Stromal cell of bone marrow (primary cell): ENCODE data around the gene OR1D5.
"Not testable (repeated sequence)": the region's sequence is repeated elsewhere in the genome, so short reads cannot be mapped to it uniquely, and the experiment has no call there.

Experiments used
- DNase-seq: peaks from one replicate; pipeline ENCODE4 v3.0.0-alpha.2; 2012; ENCODE audit warnings: low read depth

The OR1D5 gene

GRCh38 chr17:3032258-3033247 lies 30.9 kb downstream of the OR1D5 start:
- no peak for DNase-seq

GRCh38 chr17:3030852-3031470 lies 32.4 kb downstream of the OR1D5 start:
- DNase-seq, result not testable (repeated sequence)

- DNase-seq, result peak; percentile 48
Measured at GRCh38 chr17:3030096-3030495, 33.3 kb downstream of the OR1D5 start.

GRCh38 chr17:3029213-3029913 lies 34.0 kb downstream of the OR1D5 start:
- DNase-seq, result no peak

- no peak for DNase-seq
Measured at GRCh38 chr17:3027786-3028532, 35.4 kb downstream of the OR1D5 start.

- DNase-seq, result no peak
Measured at GRCh38 chr17:3026856-3027751, 36.3 kb downstream of the OR1D5 start.

GRCh38 chr17:3026125-3026855 lies 37.1 kb downstream of the OR1D5 start:
- DNase-seq, result no peak

GRCh38 chr17:3025421-3026124 lies 37.8 kb downstream of the OR1D5 start:
- no peak for DNase-seq

- DNase-seq, result no peak
Measured at GRCh38 chr17:3024346-3024745, 39.1 kb downstream of the OR1D5 start.

GRCh38 chr17:3022197-3022596 lies 41.2 kb downstream of the OR1D5 start:
- DNase-seq, result no peak

GRCh38 chr17:3020381-3020780 lies 43.0 kb downstream of the OR1D5 start:
- DNase-seq, result no peak

GRCh38 chr17:3019761-3020160 lies 43.6 kb downstream of the OR1D5 start:
- no peak for DNase-seq

- DNase-seq, result no peak
Measured at GRCh38 chr17:3017936-3018335, 45.5 kb downstream of the OR1D5 start.

- no peak for DNase-seq
Measured at GRCh38 chr17:3015890-3016289, 47.5 kb downstream of the OR1D5 start.

- DNase-seq, result no peak
Measured at GRCh38 chr17:3012926-3013581, 50.4 kb downstream of the OR1D5 start.
